Stimulated activated CD4-positive, alpha-beta T cell treated with anti-CD3 and anti-CD28 coated beads, Interleukin-1b, Interleukin-23, amount 100 ng/mL, for 1 hour (primary cell): ENCODE measurements around the gene KRT77.
"Not testable (repeated sequence)": the region's sequence is repeated elsewhere in the genome, so short reads cannot be mapped to it uniquely, and the experiment has no call there.

ENCODE experiments used
- DNase-seq, 2 donors: peaks; one replicate each; pipeline ENCODE4 v3.0.0-alpha.2; 2020; ENCODE audit warnings: low read depth in 2 of 2

Gene KRT77

GRCh38 chr12:52703424-52703823 lies at the start of gene KRT77:
Gene KRT77 (minus strand): TSS chr12:52703524. CDS start chr12:52703434, 90 bp downstream.
- no peak for DNase-seq

GRCh38 chr12:52752516-52752915 lies 49.2 kb upstream of the KRT77 start:
- DNase-seq, result no peak

GRCh38 chr12:52751795-52752194 lies 48.5 kb upstream of the KRT77 start:
- no peak for DNase-seq

- DNase-seq, result not testable (repeated sequence)
Measured at GRCh38 chr12:52750532-52750931, 47.2 kb upstream of the KRT77 start.

GRCh38 chr12:52749827-52750226 lies 46.5 kb upstream of the KRT77 start:
- DNase-seq, result no peak

- DNase-seq, result no peak
Measured at GRCh38 chr12:52748578-52748977, 45.3 kb upstream of the KRT77 start.

GRCh38 chr12:52745554-52745953 lies 42.2 kb upstream of the KRT77 start:
- DNase-seq, result no peak

GRCh38 chr12:52744493-52745156 lies 41.3 kb upstream of the KRT77 start:
- no peak for DNase-seq

- no peak for DNase-seq
Measured at GRCh38 chr12:52742822-52743457, 39.6 kb upstream of the KRT77 start.

GRCh38 chr12:52742196-52742580 lies 38.9 kb upstream of the KRT77 start:
- no peak for DNase-seq

- DNase-seq, result peak; percentile 8 to 29
Measured at GRCh38 chr12:52741375-52742195, 38.3 kb upstream of the KRT77 start.

- DNase-seq, result no peak
Measured at GRCh38 chr12:52740584-52740983, 37.3 kb upstream of the KRT77 start.

GRCh38 chr12:52739963-52740362 lies 36.6 kb upstream of the KRT77 start:
- DNase-seq, result no peak

- no peak for DNase-seq
Measured at GRCh38 chr12:52735816-52736632, 32.7 kb upstream of the KRT77 start.

- no peak for DNase-seq
Measured at GRCh38 chr12:52735106-52735505, 31.8 kb upstream of the KRT77 start.

- no peak for DNase-seq
Measured at GRCh38 chr12:52730793-52731192, 27.5 kb upstream of the KRT77 start.

GRCh38 chr12:52730383-52730782 lies 27.1 kb upstream of the KRT77 start:
- DNase-seq, result no peak

GRCh38 chr12:52729147-52729546 lies 25.8 kb upstream of the KRT77 start:
- no peak for DNase-seq

GRCh38 chr12:52728374-52728773 lies 25.1 kb upstream of the KRT77 start:
- DNase-seq, result no peak

- no peak for DNase-seq
Measured at GRCh38 chr12:52727037-52727436, 23.7 kb upstream of the KRT77 start.

- no peak for DNase-seq
Measured at GRCh38 chr12:52726451-52726850, 23.1 kb upstream of the KRT77 start.

- no peak for DNase-seq
Measured at GRCh38 chr12:52724384-52724783, 21.1 kb upstream of the KRT77 start.
